ENCODE measurements around the gene CRIP1. TPM values are rescaled to one million over a fixed set of nuclear protein-coding genes. Genes with fewer than 3 reads are reported as not detected.

The CRIP1 gene
- total and polyA plus RNA-seq, 4 donors: 72.8 to 465 (median 301) TPM

- Histone ChIP-seq H3K27ac (ENCODE audit: low read depth in 1 of 2, low read length in 1 of 2) (no peak overlapping the region), H3K36me3 (ENCODE audit: control insufficient read depth in 4 of 4, insufficient read depth in 4 of 4, low read length in 4 of 4) (no peaks in the 10 kb centered on the region), H3K9ac (ENCODE audit: insufficient read depth in 1 of 2, low read length in 2 of 2) (no peak overlapping the region), H3K27me3 (ENCODE audit: control insufficient read depth in 3 of 3, insufficient read depth in 3 of 3, low read length in 2 of 3) (peaks cover 0 to 4% (median 0%) of the 10 kb centered on the region in 3 donors), H3K9me3 (ENCODE audit: control insufficient read depth in 4 of 4, insufficient read depth in 3 of 4, low read length in 3 of 4) (peaks cover 0 to 2% (median 0%) of the 10 kb centered on the region in 4 donors), H3K4me3 (no peak overlapping the region), H3K4me1 (ENCODE audit: control insufficient read depth in 5 of 5, insufficient read depth in 5 of 5, low read length in 5 of 5) (no peaks in the 10 kb centered on the region)
- ATAC-seq (ENCODE audit: insufficient read depth, low FRiP score) (no peak), DNase-seq (no peak)
- TF ChIP-seq CTCF (IDR thresholded peaks at IDR 0.05; ENCODE audit: control extremely low read depth, extremely low read depth): no peak
- WGBS, 2 donors: 58 to 60% methylated on average over 17 of the region's 17 CpGs
These were observed 20.6 kb downstream of the CRIP1 start for GRCh38 chr14:105507247-105507646.

- TF ChIP-seq CTCF (IDR thresholded peaks at IDR 0.05; ENCODE audit: control extremely low read depth, extremely low read depth): no peak
- Histone ChIP-seq H3K27ac (ENCODE audit: low read depth in 1 of 2, low read length in 1 of 2) (no peak overlapping the region), H3K4me1 (ENCODE audit: control insufficient read depth in 5 of 5, insufficient read depth in 5 of 5, low read length in 5 of 5) (no peaks in the 10 kb centered on the region), H3K9me3 (ENCODE audit: control insufficient read depth in 4 of 4, insufficient read depth in 3 of 4, low read length in 3 of 4) (peaks cover 0 to 2% (median 0%) of the 10 kb centered on the region in 4 donors), H3K4me3 (no peak overlapping the region), H3K27me3 (ENCODE audit: control insufficient read depth in 3 of 3, insufficient read depth in 3 of 3, low read length in 2 of 3) (peaks cover 0 to 6% (median 0%) of the 10 kb centered on the region in 3 donors), H3K36me3 (ENCODE audit: control insufficient read depth in 4 of 4, insufficient read depth in 4 of 4, low read length in 4 of 4) (no peaks in the 10 kb centered on the region), H3K9ac (ENCODE audit: insufficient read depth in 1 of 2, low read length in 2 of 2) (no peak overlapping the region)
- ATAC-seq (ENCODE audit: insufficient read depth, low FRiP score) (no peak), DNase-seq (no peak)
- 71 to 81% methylated on average over 16 of the region's 16 CpGs for WGBS, 2 donors
These were observed 21.4 kb downstream of the CRIP1 start for GRCh38 chr14:105508069-105508468.

GRCh38 chr14:105508601-105509000 lies 21.9 kb downstream of the CRIP1 start:
- no peak for DNase-seq
- no peaks in the 10 kb centered on the region for H3K36me3 ChIP-seq (ENCODE audit: control insufficient read depth in 4 of 4, insufficient read depth in 4 of 4, low read length in 4 of 4)
- TF ChIP-seq CTCF (IDR thresholded peaks at IDR 0.05; ENCODE audit: control extremely low read depth, extremely low read depth): no peak
- H3K4me3 ChIP-seq: no peak overlapping the region
- H3K4me1 ChIP-seq (ENCODE audit: control insufficient read depth in 5 of 5, insufficient read depth in 5 of 5, low read length in 5 of 5): no peaks in the 10 kb centered on the region
- no peak for ATAC-seq (ENCODE audit: insufficient read depth, low FRiP score)
- H3K9ac ChIP-seq (ENCODE audit: insufficient read depth in 1 of 2, low read length in 2 of 2): no peak overlapping the region
- H3K9me3 ChIP-seq (ENCODE audit: control insufficient read depth in 4 of 4, insufficient read depth in 3 of 4, low read length in 3 of 4): peaks cover 0 to 2% (median 0%) of the 10 kb centered on the region in 4 donors
- WGBS, 2 donors: 89 to 96% methylated on average over 12 of the region's 12 CpGs
- H3K27me3 ChIP-seq (ENCODE audit: control insufficient read depth in 3 of 3, insufficient read depth in 3 of 3, low read length in 2 of 3): peaks cover 0 to 6% (median 0%) of the 10 kb centered on the region in 3 donors
- no peak overlapping the region for H3K27ac ChIP-seq (ENCODE audit: low read depth in 1 of 2, low read length in 1 of 2)

- no peaks in the 10 kb centered on the region for H3K9me3 ChIP-seq (ENCODE audit: control insufficient read depth in 4 of 4, insufficient read depth in 3 of 4, low read length in 3 of 4)
- no peak for DNase-seq
- peaks cover 0 to 3% (median 3%) of the 10 kb centered on the region in 3 donors for H3K27me3 ChIP-seq (ENCODE audit: control insufficient read depth in 3 of 3, insufficient read depth in 3 of 3, low read length in 2 of 3)
- H3K27ac ChIP-seq (ENCODE audit: low read depth in 1 of 2, low read length in 1 of 2): no peak overlapping the region
- no peak for ATAC-seq (ENCODE audit: insufficient read depth, low FRiP score)
- no peak for TF ChIP-seq CTCF (IDR thresholded peaks at IDR 0.05; ENCODE audit: control extremely low read depth, extremely low read depth)
- H3K4me3 ChIP-seq: no peak overlapping the region
- no peaks in the 10 kb centered on the region for H3K36me3 ChIP-seq (ENCODE audit: control insufficient read depth in 4 of 4, insufficient read depth in 4 of 4, low read length in 4 of 4)
- H3K9ac ChIP-seq (ENCODE audit: insufficient read depth in 1 of 2, low read length in 2 of 2): no peak overlapping the region
- WGBS, 2 donors: 48 to 56% methylated on average over 5 of the region's 5 CpGs
- no peaks in the 10 kb centered on the region for H3K4me1 ChIP-seq (ENCODE audit: control insufficient read depth in 5 of 5, insufficient read depth in 5 of 5, low read length in 5 of 5)
These were observed 30.4 kb downstream of the CRIP1 start for GRCh38 chr14:105517096-105517495.

Data from lung (tissue), 12 donors.